ENCODE data around the gene YKT6. TPM values are rescaled to one million over a fixed set of nuclear protein-coding genes. Genes with fewer than 3 reads are reported as not detected.

YKT6 gene
- total and polyA plus RNA-seq, 2 donors (not counting 1 experiment from before 2014, with no cell fraction given) = 36.5 to 62.3 TPM

- intact Hi-C loops (cut with micrococcal nuclease) = no loop called here
- ATAC-seq (ENCODE audit: low read depth) (no peak), DNase-seq (no peak)
- H3K27ac ChIP-seq (ENCODE audit: low read length in 2 of 2) = no peak within 1 kb of the TSS
- no peak within 1 kb of the TSS for H3K4me2 ChIP-seq (replicated peaks; ENCODE audit: low read depth, low read length, poor library complexity, severe bottlenecking)
- POLR2A ChIA-PET = no interaction called here
- Mint-ChIP-seq H3K9me3 (ENCODE audit: insufficient read depth) (no peaks in the 10 kb centered on the region), H3K4me1 (no peaks in the 10 kb centered on the region), H3K4me3 (no peak within 1 kb of the TSS), H3K27me3 (peaks cover 11% of the 10 kb centered on the region), H3K27ac (no peak within 1 kb of the TSS)
- H3K79me2 ChIP-seq (ENCODE audit: control insufficient read depth, insufficient read depth, low read length) = no peaks in the 10 kb centered on the region
- H3K9ac ChIP-seq (ENCODE audit: low read length) = no peak within 1 kb of the TSS
- H3K4me1 ChIP-seq (ENCODE audit: control insufficient read depth in 2 of 2, insufficient read depth in 2 of 2, low read length in 2 of 2) = no peaks in the 10 kb centered on the region
- 83% methylated on average over 11 of the region's 11 CpGs for WGBS (ENCODE audit: insufficient coverage)
- H3K9me3 ChIP-seq (ENCODE audit: control extremely low read depth in 1 of 3, control insufficient read depth in 2 of 3, insufficient read depth in 1 of 3, low read length in 2 of 3) = no peaks in the 10 kb centered on the region
- H3K4me3 ChIP-seq (ENCODE audit: control extremely low read depth in 1 of 5, extremely low read depth in 1 of 5, insufficient read depth in 1 of 5, low read depth in 2 of 5, low read length in 4 of 5) = no peak within 1 kb of the TSS
- H2AFZ ChIP-seq (ENCODE audit: insufficient read depth, low read depth, low read length, poor library complexity, severe bottlenecking) = no peak within 1 kb of the TSS
- H4K20me1 ChIP-seq (ENCODE audit: control insufficient read depth, insufficient read depth, low read length, poor library complexity, severe bottlenecking) = no peaks in the 10 kb centered on the region
- no peaks in the 10 kb centered on the region for H3K27me3 ChIP-seq (replicated peaks in 1 of 4; ENCODE audit: control extremely low read depth in 1 of 4, control insufficient read depth in 3 of 4, insufficient read depth in 4 of 4, low read length in 3 of 4)
- H3K36me3 ChIP-seq (replicated peaks in 1 of 2; ENCODE audit: control extremely low read depth in 1 of 2, control insufficient read depth in 1 of 2, extremely low read depth in 1 of 2, insufficient read depth in 2 of 2, low read length in 1 of 2) = no peaks in the 10 kb centered on the region
- CTCF ChIA-PET = no interaction called here
- TF ChIP-seq EZH2 (IDR thresholded peaks at IDR 0.05; ENCODE audit: borderline replicate concordance, insufficient read depth, low read depth, low read length, poor library complexity, severe bottlenecking) (no peak), CTCF (IDR thresholded peaks at IDR 0.05) (no peak)
Observed at GRCh38 chr7:44189286-44189992, 11.3 kb upstream of the YKT6 start, which contains the start of gene GCK. Gene GCK (minus strand): TSS chr7:44189439. CDS start chr7:44188953, 486 bp downstream.

GRCh38 chr7:44189993-44190872 lies 10.5 kb upstream of the YKT6 start:
- Histone ChIP-seq H3K9me3 (ENCODE audit: control extremely low read depth in 1 of 3, control insufficient read depth in 2 of 3, insufficient read depth in 1 of 3, low read length in 2 of 3) (no peaks in the 10 kb centered on the region), H3K4me3 (ENCODE audit: control extremely low read depth in 1 of 5, extremely low read depth in 1 of 5, insufficient read depth in 1 of 5, low read depth in 2 of 5, low read length in 4 of 5) (no peak overlapping the region), H3K4me1 (ENCODE audit: control insufficient read depth in 2 of 2, insufficient read depth in 2 of 2, low read length in 2 of 2) (no peaks in the 10 kb centered on the region), H2AFZ (ENCODE audit: insufficient read depth, low read depth, low read length, poor library complexity, severe bottlenecking) (no peak overlapping the region), H3K36me3 (replicated peaks in 1 of 2; ENCODE audit: control extremely low read depth in 1 of 2, control insufficient read depth in 1 of 2, extremely low read depth in 1 of 2, insufficient read depth in 2 of 2, low read length in 1 of 2) (no peaks in the 10 kb centered on the region), H3K27ac (ENCODE audit: low read length in 2 of 2) (no peak overlapping the region), H4K20me1 (ENCODE audit: control insufficient read depth, insufficient read depth, low read length, poor library complexity, severe bottlenecking) (no peaks in the 10 kb centered on the region), H3K79me2 (ENCODE audit: control insufficient read depth, insufficient read depth, low read length) (no peaks in the 10 kb centered on the region), H3K9ac (ENCODE audit: low read length) (no peak overlapping the region), H3K27me3 (replicated peaks in 1 of 4; ENCODE audit: control extremely low read depth in 1 of 4, control insufficient read depth in 3 of 4, insufficient read depth in 4 of 4, low read length in 3 of 4) (no peaks in the 10 kb centered on the region), H3K4me2 (replicated peaks; ENCODE audit: low read depth, low read length, poor library complexity, severe bottlenecking) (no peak overlapping the region)
- TF ChIP-seq EZH2 (IDR thresholded peaks at IDR 0.05; ENCODE audit: borderline replicate concordance, insufficient read depth, low read depth, low read length, poor library complexity, severe bottlenecking) = no peak
- TF ChIP-seq CTCF (IDR thresholded peaks at IDR 0.05) = no peak
- ChIA-PET CTCF (no interaction called here), POLR2A (no interaction called here)
- H3K27ac Mint-ChIP-seq = no peak overlapping the region
- H3K4me3 Mint-ChIP-seq = no peak overlapping the region
- DNase-seq (no peak), ATAC-seq (ENCODE audit: low read depth) (no peak)
- WGBS (ENCODE audit: insufficient coverage) = 86% methylated on average over 12 of the region's 14 CpGs
- peaks cover 11% of the 10 kb centered on the region for H3K27me3 Mint-ChIP-seq
- H3K9me3 Mint-ChIP-seq (ENCODE audit: insufficient read depth) = no peaks in the 10 kb centered on the region
- H3K4me1 Mint-ChIP-seq = no peaks in the 10 kb centered on the region
- intact Hi-C loops (cut with micrococcal nuclease) = no loop called here

Data from B cell (primary cell).